Tibial nerve (tissue), 3 donors: ENCODE data around the gene CDH4.

ENCODE experiments used
- CTCF ChIP-seq, 5 experiments: fragments of 200-600 bp in 3 of 5; fragments of 450-650 bp in 2 of 5; sonication (generic) in 3 of 5; IDR thresholded peaks; one replicate each; pipeline ENCODE4 v1.5.1; 2016 to 2019; ENCODE audit warnings: antibody characterized with exemption in 5 of 5, mild to moderate bottlenecking in 3 of 5, moderate library complexity in 2 of 5
- POLR2A ChIP-seq, 2 donors: fragments of 450-650 bp; IDR thresholded peaks; one replicate each; pipeline ENCODE4 v1.6.1; 2017; ENCODE audit warnings: antibody characterized with exemption in 2 of 2, mild to moderate bottlenecking in 2 of 2, moderate library complexity in 2 of 2

GRCh38 chr20:61841551-61841950 lies 589.5 kb downstream of the CDH4 start:
- no peak for TF ChIP-seq CTCF (IDR thresholded peaks at IDR 0.05)
- TF ChIP-seq POLR2A (IDR thresholded peaks at IDR 0.05): no peak
